H1 (cell line): ENCODE measurements around the gene ARID4A. TPM values are rescaled to one million over a fixed set of nuclear protein-coding genes. Genes with fewer than 3 reads are reported as not detected.

Experiments
- TAF7 ChIP-seq: optimal IDR thresholded peaks from 2 replicates; pipeline ENCODE3; 2011; ENCODE audit warnings: low read depth, mild to moderate bottlenecking, inconsistent platforms, low read length, moderate library complexity, borderline replicate concordance
- polyA plus RNA-seq, 7 experiments: library from polyadenylated mRNA; depleted of rRNA in 3 of 7; stranded (reverse) in 5 of 7; unstranded in 2 of 7; fragments of >200 nt in 5 of 7; fragments of 200-250 nt in 2 of 7; gene quantifications; 1 replicate in 5 of 7; 2 replicates in 1 of 7; 4 replicates in 1 of 7; pipeline versions ENCODE4 v1.2.1 to v1.2.3, GENCODE V29; 2011 to 2013; ENCODE audit warnings: missing spikeins in 2 of 7, mixed read lengths in 2 of 7
- total RNA-seq: library from RNA; stranded (reverse); fragmentation: NEBNext Ultra II Directional; extraction: Animal tissue kit (Norgen Biotek cat#: 25700); gene quantifications from 2 replicates; pipeline ENCODE4 v1.2.1, GENCODE V29; 2021

ARID4A gene
- total and polyA plus RNA-seq, 2 of the 8 experiments (the other 6 are each of a cell fraction or from before 2014, with no cell fraction given): 2.1 to 14.6 TPM

DNA sequence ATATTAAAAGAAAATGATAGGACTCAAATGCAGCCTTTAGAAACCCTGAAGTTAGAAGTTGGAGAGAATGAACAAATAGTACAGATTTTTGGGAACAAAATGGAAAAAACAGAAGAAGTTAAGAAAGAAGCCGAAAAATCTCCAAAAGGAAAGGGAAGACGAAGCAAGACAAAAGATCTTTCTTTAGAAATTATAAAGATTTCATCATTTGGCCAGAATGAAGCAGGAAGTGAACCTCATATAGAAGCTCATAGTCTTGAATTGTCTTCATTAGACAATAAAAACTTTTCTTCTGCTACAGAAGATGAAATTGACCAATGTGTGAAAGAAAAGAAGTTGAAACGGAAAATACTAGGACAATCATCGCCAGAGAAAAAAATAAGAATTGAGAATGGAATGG is 66.0 kb downstream of the ARID4A start (continued):
- TF ChIP-seq TAF7: no peak
- TF ChIP-seq, all 59 proteins: peak for 0
